ENCODE measurements around the gene SYVN1. TPM values are rescaled to one million over a fixed set of nuclear protein-coding genes. Genes with fewer than 3 reads are reported as not detected.

SYVN1 gene
- total and polyA plus RNA-seq, 10 of the 15 experiments (the other 5 are each of a cell fraction or from before 2014, with no cell fraction given): 0.79 to 63.6 (median 20.1) TPM

GRCh38 chr11:65104628-65105027 is 29.7 kb downstream of the SYVN1 start (continued):
- TF ChIP-seq, protein P1, sequence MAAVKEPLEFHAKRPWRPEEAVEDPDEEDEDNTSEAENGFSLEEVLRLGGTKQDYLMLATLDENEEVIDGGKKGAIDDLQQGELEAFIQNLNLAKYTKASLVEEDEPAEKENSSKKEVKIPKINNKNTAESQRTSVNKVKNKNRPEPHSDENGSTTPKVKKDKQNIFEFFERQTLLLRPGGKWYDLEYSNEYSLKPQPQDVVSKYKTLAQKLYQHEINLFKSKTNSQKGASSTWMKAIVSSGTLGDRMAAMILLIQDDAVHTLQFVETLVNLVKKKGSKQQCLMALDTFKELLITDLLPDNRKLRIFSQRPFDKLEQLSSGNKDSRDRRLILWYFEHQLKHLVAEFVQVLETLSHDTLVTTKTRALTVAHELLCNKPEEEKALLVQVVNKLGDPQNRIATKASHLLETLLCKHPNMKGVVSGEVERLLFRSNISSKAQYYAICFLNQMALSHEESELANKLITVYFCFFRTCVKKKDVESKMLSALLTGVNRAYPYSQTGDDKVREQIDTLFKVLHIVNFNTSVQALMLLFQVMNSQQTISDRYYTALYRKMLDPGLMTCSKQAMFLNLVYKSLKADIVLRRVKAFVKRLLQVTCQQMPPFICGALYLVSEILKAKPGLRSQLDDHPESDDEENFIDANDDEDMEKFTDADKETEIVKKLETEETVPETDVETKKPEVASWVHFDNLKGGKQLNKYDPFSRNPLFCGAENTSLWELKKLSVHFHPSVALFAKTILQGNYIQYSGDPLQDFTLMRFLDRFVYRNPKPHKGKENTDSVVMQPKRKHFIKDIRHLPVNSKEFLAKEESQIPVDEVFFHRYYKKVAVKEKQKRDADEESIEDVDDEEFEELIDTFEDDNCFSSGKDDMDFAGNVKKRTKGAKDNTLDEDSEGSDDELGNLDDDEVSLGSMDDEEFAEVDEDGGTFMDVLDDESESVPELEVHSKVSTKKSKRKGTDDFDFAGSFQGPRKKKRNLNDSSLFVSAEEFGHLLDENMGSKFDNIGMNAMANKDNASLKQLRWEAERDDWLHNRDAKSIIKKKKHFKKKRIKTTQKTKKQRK (IDR thresholded peaks at IDR 0.05; ENCODE audit: low read depth, low read length): no peak

- no peak overlapping the region for H3K4me2 ChIP-seq (ENCODE audit: control insufficient read depth, insufficient read depth)
- ATAC-seq (no peak), DNase-seq (ENCODE audit: low read depth, low spot score) (no peak), FAIRE-seq (no peak)
- no peak overlapping the region for H3K9ac ChIP-seq (ENCODE audit: control insufficient read depth, insufficient read depth, low read length)
- no peaks in the 10 kb centered on the region for H4K20me1 ChIP-seq (ENCODE audit: control insufficient read depth, insufficient read depth)
- ChIA-PET POLR2A (no interaction called here), SMC1A (ENCODE audit: uncharacterized antibody, unreplicated experiment) (interaction anchor here (2.0 kb wide), 1 partner anchor 90 kb away, joined by 5 read pairs; the partner anchor contains the start of gene ARL2), CTCF (interaction anchor here (0.7 to 1.9 kb wide), 5 partner anchors 9 to 162 kb away, joined by 3 to 6 read pairs (median 4); partner anchors contain the start of genes TM7SF2 and ZNHIT2), RAD21 (ENCODE audit: unreplicated experiment) (no interaction called here)
- no TSS peak for BruUV-seq (replicated peaks)
- no peaks in the 10 kb centered on the region for H3K27me3 ChIP-seq (replicated peaks in 1 of 2; ENCODE audit: control insufficient read depth in 2 of 2, insufficient read depth in 2 of 2, low read length in 1 of 2)
- no peaks in the 10 kb centered on the region for H3K4me1 ChIP-seq (ENCODE audit: control insufficient read depth, insufficient read depth, low read length)
- no peaks in the 10 kb centered on the region for H3K9me3 ChIP-seq (replicated peaks; ENCODE audit: control insufficient read depth, insufficient read depth, low read length)
- in situ Hi-C loops (cut with MboI): no loop called here
- no peak overlapping the region for H3K27ac ChIP-seq (ENCODE audit: control insufficient read depth, insufficient read depth)
- intact Hi-C loops (cut with micrococcal nuclease; ENCODE audit: unreplicated experiment): no loop called here
- H3K4me3 ChIP-seq: no peak overlapping the region
- no peak overlapping the region for H2AFZ ChIP-seq (ENCODE audit: control insufficient read depth, low read depth, low read length)
- peaks cover 9 to 11% of the 10 kb centered on the region in 2 experiments for H3K36me3 ChIP-seq (ENCODE audit: control insufficient read depth in 2 of 2, insufficient read depth in 2 of 2, low read length in 1 of 2)
- peaks cover 2% of the 10 kb centered on the region for H3K79me2 ChIP-seq (ENCODE audit: control insufficient read depth, insufficient read depth, low read length)
- TF ChIP-seq CBX5 (IDR thresholded peaks at IDR 0.05; ENCODE audit: low read depth): no peak
- no peak for TF ChIP-seq ASH2L (IDR thresholded peaks at IDR 0.05; ENCODE audit: borderline replicate concordance, low read depth)
- TF ChIP-seq, protein P2, sequence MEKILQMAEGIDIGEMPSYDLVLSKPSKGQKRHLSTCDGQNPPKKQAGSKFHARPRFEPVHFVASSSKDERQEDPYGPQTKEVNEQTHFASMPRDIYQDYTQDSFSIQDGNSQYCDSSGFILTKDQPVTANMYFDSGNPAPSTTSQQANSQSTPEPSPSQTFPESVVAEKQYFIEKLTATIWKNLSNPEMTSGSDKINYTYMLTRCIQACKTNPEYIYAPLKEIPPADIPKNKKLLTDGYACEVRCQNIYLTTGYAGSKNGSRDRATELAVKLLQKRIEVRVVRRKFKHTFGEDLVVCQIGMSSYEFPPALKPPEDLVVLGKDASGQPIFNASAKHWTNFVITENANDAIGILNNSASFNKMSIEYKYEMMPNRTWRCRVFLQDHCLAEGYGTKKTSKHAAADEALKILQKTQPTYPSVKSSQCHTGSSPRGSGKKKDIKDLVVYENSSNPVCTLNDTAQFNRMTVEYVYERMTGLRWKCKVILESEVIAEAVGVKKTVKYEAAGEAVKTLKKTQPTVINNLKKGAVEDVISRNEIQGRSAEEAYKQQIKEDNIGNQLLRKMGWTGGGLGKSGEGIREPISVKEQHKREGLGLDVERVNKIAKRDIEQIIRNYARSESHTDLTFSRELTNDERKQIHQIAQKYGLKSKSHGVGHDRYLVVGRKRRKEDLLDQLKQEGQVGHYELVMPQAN (conservative IDR thresholded peaks at IDR 0.05): no peak
- TF ChIP-seq NFYB (IDR thresholded peaks at IDR 0.05; ENCODE audit: insufficient read depth, low read depth, low read length): no peak
- TF ChIP-seq, protein P3, sequence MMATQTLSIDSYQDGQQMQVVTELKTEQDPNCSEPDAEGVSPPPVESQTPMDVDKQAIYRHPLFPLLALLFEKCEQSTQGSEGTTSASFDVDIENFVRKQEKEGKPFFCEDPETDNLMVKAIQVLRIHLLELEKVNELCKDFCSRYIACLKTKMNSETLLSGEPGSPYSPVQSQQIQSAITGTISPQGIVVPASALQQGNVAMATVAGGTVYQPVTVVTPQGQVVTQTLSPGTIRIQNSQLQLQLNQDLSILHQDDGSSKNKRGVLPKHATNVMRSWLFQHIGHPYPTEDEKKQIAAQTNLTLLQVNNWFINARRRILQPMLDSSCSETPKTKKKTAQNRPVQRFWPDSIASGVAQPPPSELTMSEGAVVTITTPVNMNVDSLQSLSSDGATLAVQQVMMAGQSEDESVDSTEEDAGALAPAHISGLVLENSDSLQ (IDR thresholded peaks at IDR 0.05): no peak
- no peak for TF ChIP-seq NFIC (IDR thresholded peaks at IDR 0.05; ENCODE audit: low read depth, low read length)
- TF ChIP-seq ZSCAN29 (IDR thresholded peaks at IDR 0.05): no peak
- TF ChIP-seq RCOR1 (conservative IDR thresholded peaks at IDR 0.05; ENCODE audit: low read depth, low read length): no peak
- TF ChIP-seq, protein P4, sequence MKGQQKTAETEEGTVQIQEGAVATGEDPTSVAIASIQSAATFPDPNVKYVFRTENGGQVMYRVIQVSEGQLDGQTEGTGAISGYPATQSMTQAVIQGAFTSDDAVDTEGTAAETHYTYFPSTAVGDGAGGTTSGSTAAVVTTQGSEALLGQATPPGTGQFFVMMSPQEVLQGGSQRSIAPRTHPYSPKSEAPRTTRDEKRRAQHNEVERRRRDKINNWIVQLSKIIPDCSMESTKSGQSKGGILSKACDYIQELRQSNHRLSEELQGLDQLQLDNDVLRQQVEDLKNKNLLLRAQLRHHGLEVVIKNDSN (IDR thresholded peaks at IDR 0.05; ENCODE audit: borderline replicate concordance, extremely low read length, insufficient read depth, low read depth, low read length): no peak
- TF ChIP-seq, protein P5, sequence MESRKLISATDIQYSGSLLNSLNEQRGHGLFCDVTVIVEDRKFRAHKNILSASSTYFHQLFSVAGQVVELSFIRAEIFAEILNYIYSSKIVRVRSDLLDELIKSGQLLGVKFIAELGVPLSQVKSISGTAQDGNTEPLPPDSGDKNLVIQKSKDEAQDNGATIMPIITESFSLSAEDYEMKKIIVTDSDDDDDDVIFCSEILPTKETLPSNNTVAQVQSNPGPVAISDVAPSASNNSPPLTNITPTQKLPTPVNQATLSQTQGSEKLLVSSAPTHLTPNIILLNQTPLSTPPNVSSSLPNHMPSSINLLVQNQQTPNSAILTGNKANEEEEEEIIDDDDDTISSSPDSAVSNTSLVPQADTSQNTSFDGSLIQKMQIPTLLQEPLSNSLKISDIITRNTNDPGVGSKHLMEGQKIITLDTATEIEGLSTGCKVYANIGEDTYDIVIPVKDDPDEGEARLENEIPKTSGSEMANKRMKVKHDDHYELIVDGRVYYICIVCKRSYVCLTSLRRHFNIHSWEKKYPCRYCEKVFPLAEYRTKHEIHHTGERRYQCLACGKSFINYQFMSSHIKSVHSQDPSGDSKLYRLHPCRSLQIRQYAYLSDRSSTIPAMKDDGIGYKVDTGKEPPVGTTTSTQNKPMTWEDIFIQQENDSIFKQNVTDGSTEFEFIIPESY (IDR thresholded peaks at IDR 0.05): no peak
- no peak for TF ChIP-seq MEF2B (IDR thresholded peaks at IDR 0.05; ENCODE audit: partially characterized antibody, poor library complexity, severe bottlenecking)
- TF ChIP-seq IKZF1 (conservative IDR thresholded peaks at IDR 0.05): no peak
These were observed 30.8 kb downstream of the SYVN1 start for GRCh38 chr11:65103476-65103875.
